H1 (cell line): Measurements from ENCODE around the gene RNF168. TPM values are rescaled to one million over a fixed set of nuclear protein-coding genes. Genes with fewer than 3 reads are reported as not detected.
A peak's percentile ranks its signal among the peaks of the same experiment; 100 is the strongest.

Source experiments
- CTCF ChIA-PET: fragments of 300-600 bp; sonication (Branson Sonifier 250); formaldehyde crosslinking; loops from one replicate; lab custom pipeline; 2021; ENCODE audit not compliant: partially characterized antibody; lab: Charles Lee
- POLR2A ChIA-PET: fragments of 300-600 bp; sonication (Branson Sonifier 250); formaldehyde crosslinking; loops from one replicate; lab custom pipeline; 2021; ENCODE audit warnings: inconsistent platforms; ENCODE audit not compliant: partially characterized antibody; lab: Charles Lee
- DNase-seq, 2 experiments: peaks; one replicate each; pipeline versions ENCODE4 v3.0.0 to v3.0.0-alpha.2; 2010 to 2022; ENCODE audit warnings: low spot score in 2 of 2, low read depth in 1 of 2, mixed read lengths in 1 of 2
- FAIRE-seq: peaks from 2 replicates; lab custom pipeline; 2011; peaks lifted over from hg19 to GRCh38; lab: Jason Lieb, UNC
- H2AFZ ChIP-seq: 2 replicates; pipeline ENCODE4 v1.8.1; 2012; ENCODE audit warnings: low read length, inconsistent platforms
- H2AK5ac ChIP-seq: 2 replicates; pipeline ENCODE4 v1.6.1; 2013; ENCODE audit warnings: low read depth, low read length
- H2BK120ac ChIP-seq: replicated peaks from 2 replicates; pipeline ENCODE3; 2013; ENCODE audit warnings: low read depth, low read length, inconsistent platforms
- H2BK12ac ChIP-seq: 2 replicates; pipeline ENCODE4 v1.6.1; 2013; ENCODE audit warnings: low read depth, low read length
- H2BK15ac ChIP-seq: 2 replicates; pipeline ENCODE4 v1.6.1; 2013; ENCODE audit warnings: low read length
- H2BK20ac ChIP-seq: 2 replicates; pipeline ENCODE4 v1.6.1; 2013; ENCODE audit warnings: low read length
- H2BK5ac ChIP-seq: 2 replicates; pipeline ENCODE4 v1.6.1; 2013; ENCODE audit warnings: low read depth, low read length
- H3K14ac ChIP-seq: 2 replicates; pipeline ENCODE4 v1.6.1; 2013; ENCODE audit warnings: inconsistent platforms; ENCODE audit not compliant: insufficient read length
- H3K18ac ChIP-seq: 2 replicates; pipeline ENCODE4 v1.6.1; 2013; ENCODE audit warnings: low read length; ENCODE audit errors: extremely low read depth
- H3K23ac ChIP-seq: 2 replicates; pipeline ENCODE4 v1.6.1; 2013; ENCODE audit warnings: inconsistent platforms; ENCODE audit not compliant: insufficient read length
- H3K23me2 ChIP-seq: 2 replicates; pipeline ENCODE4 v1.6.1; 2013; ENCODE audit warnings: low read depth, low read length
- H3K27ac ChIP-seq: 2 replicates; pipeline ENCODE4 v1.6.1; 2011; ENCODE audit warnings: low read depth, low read length, inconsistent platforms
- H3K27me3 ChIP-seq, 4 experiments: replicated peaks in 1 of 4; 1 replicate in 1 of 4; 2 replicates in 3 of 4; pipeline versions ENCODE4 v1.6.1 to v1.8.1; 2011 to 2013; ENCODE audit warnings: low read length in 3 of 4, mild to moderate bottlenecking in 3 of 4, inconsistent platforms in 2 of 4, mixed read lengths in 2 of 4, moderate library complexity in 1 of 4; ENCODE audit not compliant: control insufficient read depth in 3 of 4, insufficient read depth in 3 of 4; ENCODE audit errors: extremely low read depth in 1 of 4
- H3K36me3 ChIP-seq, 4 experiments: 2 replicates each; pipeline versions ENCODE4 v1.6.1 to v1.8.1; 2011 to 2013; ENCODE audit warnings: mild to moderate bottlenecking in 4 of 4, low read length in 3 of 4, moderate library complexity in 2 of 4, control low read depth in 1 of 4, inconsistent platforms in 1 of 4; ENCODE audit not compliant: insufficient read depth in 4 of 4, control insufficient read depth in 2 of 4
- H3K4ac ChIP-seq: replicated peaks from 2 replicates; pipeline ENCODE3; 2013; ENCODE audit warnings: low read length, low read depth, mixed read lengths, inconsistent platforms; ENCODE audit not compliant: insufficient read length
- H3K4me1 ChIP-seq, 4 experiments: replicated peaks in 1 of 4; 1 replicate in 1 of 4; 2 replicates in 3 of 4; pipeline versions ENCODE4 v1.6.1 to v1.8.1; 2011 to 2013; ENCODE audit warnings: low read length in 3 of 4, inconsistent platforms in 2 of 4, mixed read lengths in 1 of 4; ENCODE audit not compliant: insufficient read depth in 4 of 4, control insufficient read depth in 3 of 4
- H3K4me2 ChIP-seq, 2 experiments: 2 replicates each; pipeline versions ENCODE4 v1.6.1 to v1.8.1; 2011 to 2013; ENCODE audit warnings: low read depth in 2 of 2, low read length in 2 of 2, control low read depth in 1 of 2, inconsistent platforms in 1 of 2, mild to moderate bottlenecking in 1 of 2; ENCODE audit not compliant: insufficient read depth in 1 of 2
- H3K4me3 ChIP-seq, 4 experiments: fragments of 200-600, 300-600 bp in 1 of 4; sonication (generic), shearing (Covaris generic), sonication (Bioruptor Twin) in 1 of 4; 2 replicates each; pipeline versions ENCODE4 v1.5.1 to v1.8.1; 2011 to 2016; ENCODE audit warnings: low read length in 4 of 4, low read depth in 3 of 4, control low read depth in 2 of 4, inconsistent platforms in 2 of 4, mild to moderate bottlenecking in 2 of 4, mixed read lengths in 1 of 4, moderate library complexity in 1 of 4; ENCODE audit not compliant: insufficient read depth in 2 of 4; ENCODE audit errors: extremely low read depth in 1 of 4
- H3K56ac ChIP-seq: replicated peaks from 2 replicates; pipeline ENCODE3; 2013; ENCODE audit warnings: low read depth, mild to moderate bottlenecking, mixed read lengths, low read length, inconsistent platforms; ENCODE audit not compliant: insufficient read length
- H3K79me1 ChIP-seq: 2 replicates; pipeline ENCODE4 v1.6.1; 2013; ENCODE audit warnings: low read depth, low read length, control low read depth
- H3K79me2 ChIP-seq, 2 experiments: 2 replicates each; pipeline versions ENCODE4 v1.6.1 to v1.8.1; 2012 to 2013; ENCODE audit warnings: low read length in 2 of 2, mild to moderate bottlenecking in 2 of 2, inconsistent platforms in 1 of 2; ENCODE audit not compliant: insufficient read depth in 2 of 2, control insufficient read depth in 1 of 2
- H3K9ac ChIP-seq, 4 experiments: replicated peaks in 1 of 4; 1 replicate in 1 of 4; 2 replicates in 3 of 4; pipeline versions ENCODE4 v1.6.1 to v1.8.1; 2011 to 2013; ENCODE audit warnings: low read depth in 3 of 4, low read length in 3 of 4, control low read depth in 2 of 4, mild to moderate bottlenecking in 2 of 4, moderate library complexity in 2 of 4, inconsistent platforms in 1 of 4; ENCODE audit errors: extremely low read depth in 1 of 4
- H3K9me3 ChIP-seq, 2 experiments: 2 replicates each; pipeline versions ENCODE4 v1.6.1 to v1.8.1; 2012 to 2013; ENCODE audit warnings: mild to moderate bottlenecking in 2 of 2, moderate library complexity in 2 of 2, control low read depth in 1 of 2, inconsistent platforms in 1 of 2, low read depth in 1 of 2, low read length in 1 of 2, mixed read lengths in 1 of 2; ENCODE audit not compliant: insufficient read depth in 2 of 2
- H4K20me1 ChIP-seq, 2 experiments: replicated peaks in 1 of 2; 2 replicates each; pipeline versions ENCODE3 to v1.8.1; 2011 to 2013; ENCODE audit warnings: inconsistent platforms in 2 of 2, low read length in 2 of 2, mild to moderate bottlenecking in 1 of 2; ENCODE audit not compliant: insufficient read depth in 2 of 2, control insufficient read depth in 1 of 2
- H4K5ac ChIP-seq: 2 replicates; pipeline ENCODE4 v1.6.1; 2013; ENCODE audit warnings: low read length, low read depth, mixed read lengths, inconsistent platforms; ENCODE audit not compliant: insufficient read length
- H4K8ac ChIP-seq: 2 replicates; pipeline ENCODE4 v1.8.0; 2013; ENCODE audit warnings: mild to moderate bottlenecking, moderate library complexity, low read length, inconsistent platforms; ENCODE audit not compliant: insufficient read depth; ENCODE audit errors: extremely low read depth
- H4K91ac ChIP-seq: replicated peaks from 2 replicates; pipeline ENCODE3; 2013; ENCODE audit warnings: low read length, mixed read lengths, inconsistent platforms; ENCODE audit not compliant: insufficient read length
- CEBPB ChIP-seq: IDR thresholded peaks from 2 replicates; pipeline ENCODE4 v1.6.1; 2012; ENCODE audit warnings: low read depth, low read length
- CTCF ChIP-seq, 3 experiments: IDR thresholded peaks; 1 replicate in 2 of 3; 2 replicates in 1 of 3; pipeline versions ENCODE4 v1.5.1 to v1.6.1; 2011; ENCODE audit warnings: low read length in 3 of 3, mild to moderate bottlenecking in 3 of 3, inconsistent platforms in 2 of 3, low read depth in 1 of 3, moderate library complexity in 1 of 3; ENCODE audit not compliant: insufficient read depth in 1 of 3; ENCODE audit errors: control extremely low read depth in 1 of 3
- GABPA ChIP-seq: IDR thresholded peaks from 2 replicates; pipeline ENCODE4 v1.6.1; 2011; ENCODE audit warnings: mild to moderate bottlenecking, low read length, moderate library complexity, borderline replicate concordance; ENCODE audit not compliant: insufficient read depth
- POU5F1 ChIP-seq: IDR thresholded peaks from 2 replicates; pipeline ENCODE4 v1.6.1; 2011; ENCODE audit warnings: low read depth, mild to moderate bottlenecking, low read length, moderate library complexity
- RFX5 ChIP-seq: IDR thresholded peaks from 2 replicates; pipeline ENCODE4 v1.6.1; 2011; ENCODE audit warnings: low read depth, low read length, improper control_type of control experiment, borderline replicate concordance
- RNF2 ChIP-seq: fragments of 200-900, 300-1000 bp; sonication (generic); IDR thresholded peaks from 2 replicates; pipeline ENCODE4 v1.7.1; 2016; ENCODE audit warnings: borderline replicate concordance, low read depth, mild to moderate bottlenecking, antibody characterized with exemption, low read length; ENCODE audit not compliant: poor library complexity, severe bottlenecking; ENCODE audit errors: missing control alignments
- SRF ChIP-seq: IDR thresholded peaks from 2 replicates; pipeline ENCODE4 v1.6.1; 2011; ENCODE audit warnings: mild to moderate bottlenecking, low read depth, low read length, moderate library complexity
- TBP ChIP-seq: IDR thresholded peaks from 2 replicates; pipeline ENCODE4 v1.6.1; 2011; ENCODE audit warnings: low read depth, low read length, improper control_type of control experiment
- ZNF274 ChIP-seq: IDR thresholded peaks from 2 replicates; pipeline ENCODE4 v1.7.0; 2012; ENCODE audit warnings: low read length, borderline replicate concordance; ENCODE audit errors: extremely low read depth
- WGBS, 2 experiments: shearing (Covaris generic) in 1 of 2; methylation state at CpG; one replicate each; pipeline versions ENCODE4 v1.1.6 to v1.1.7; 2013 to 2015; ENCODE audit warnings: low lambda C conversion rate in 2 of 2, mixed read lengths in 2 of 2, inconsistent platforms in 1 of 2, low coverage in 1 of 2, missing lambda C conversion rate in 1 of 2; ENCODE audit not compliant: insufficient replicate concordance in 2 of 2, insufficient coverage in 1 of 2, insufficient read length in 1 of 2; ENCODE audit errors: extremely low coverage in 1 of 2, missing lambda C conversion rate in 1 of 2; 5-methylcytosine and 5-hydroxymethylcytosine counted together
- polyA plus RNA-seq, 7 experiments: library from polyadenylated mRNA; depleted of rRNA in 3 of 7; stranded (reverse) in 5 of 7; unstranded in 2 of 7; fragments of >200 nt in 5 of 7; fragments of 200-250 nt in 2 of 7; gene quantifications; 1 replicate in 5 of 7; 2 replicates in 1 of 7; 4 replicates in 1 of 7; pipeline versions ENCODE4 v1.2.1 to v1.2.3, GENCODE V29; 2011 to 2013; ENCODE audit warnings: missing spikeins in 2 of 7, mixed read lengths in 2 of 7
- total RNA-seq: library from RNA; stranded (reverse); fragmentation: NEBNext Ultra II Directional; extraction: Animal tissue kit (Norgen Biotek cat#: 25700); gene quantifications from 2 replicates; pipeline ENCODE4 v1.2.1, GENCODE V29; 2021

The RNF168 gene
- total and polyA plus RNA-seq, 2 of the 8 experiments (the other 6 are each of a cell fraction or from before 2014, with no cell fraction given): 6.3 to 63.5 TPM

- Histone ChIP-seq H2BK120ac (no peak overlapping the region), H2AK5ac (no peak overlapping the region), H2BK15ac (no peak overlapping the region), H3K14ac (no peak overlapping the region), H3K79me1 (no peaks in the 10 kb centered on the region), H3K56ac (no peak overlapping the region), H2AFZ (no peak overlapping the region), H2BK5ac (no peak overlapping the region), H4K5ac (no peak overlapping the region), H3K18ac (no peak overlapping the region), H3K23me2 (no peaks in the 10 kb centered on the region), H3K79me2 (no peaks in the 10 kb centered on the region), H3K4me1 (no peaks in the 10 kb centered on the region), H3K9me3 (peaks cover 47 to 48% of the 10 kb centered on the region in 2 experiments), H4K8ac (no peak overlapping the region), H3K36me3 (peaks cover 0 to 7% (median 0%) of the 10 kb centered on the region in 4 experiments; a peak in 2 of 8 replicates), H2BK20ac (no peak overlapping the region), H2BK12ac (no peak overlapping the region), H3K9ac (no peak overlapping the region), H4K91ac (no peak overlapping the region), H3K4ac (no peak overlapping the region), H3K27ac (no peak overlapping the region), H3K4me2 (no peak overlapping the region), H3K27me3 (no peaks in the 10 kb centered on the region), H4K20me1 (no peaks in the 10 kb centered on the region), H3K23ac (no peak overlapping the region), H3K4me3 (peak overlapping the region in 1 of 4 experiments; percentile 7; a peak in 1 of 8 replicates)
- FAIRE-seq (peak; percentile 82), DNase-seq (peak; percentile 36 to 85)
- ChIA-PET CTCF (interaction anchor here (0.5 to 2.5 kb wide), 10 partner anchors 10 to 497 kb away, joined by 3 to 12 read pairs (median 4); no protein-coding TSS in a partner anchor), POLR2A (interaction anchor here (1.7 kb wide), 1 partner anchor 15 kb away, joined by 7 read pairs; the partner anchor contains the start of gene RNF168)
- 56% methylated on average over 12 of the region's 12 CpGs; no CpG with 5 or more reads in 1 of the 2 experiments for WGBS, 2 experiments
- no peak for TF ChIP-seq ZNF274
- no peak for TF ChIP-seq CEBPB
- no peak for TF ChIP-seq TBP
- no peak for TF ChIP-seq SRF
- TF ChIP-seq RNF2: no peak
- TF ChIP-seq CTCF (IDR thresholded peaks at IDR 0.05; ENCODE audit: control extremely low read depth in 1 of 3, insufficient read depth in 1 of 3, low read depth in 1 of 3, low read length in 3 of 3): peak; percentile 48 to 71 (median 65)
- TF ChIP-seq POU5F1: no peak
- TF ChIP-seq GABPA: no peak
- TF ChIP-seq RFX5: no peak
Measured at GRCh38 chr3:196518966-196519717, 15.6 kb upstream of the RNF168 start.
